HepG2 (cell line): Measurements from ENCODE around the gene ZNF547. TPM values are rescaled to one million over a fixed set of nuclear protein-coding genes. Genes with fewer than 3 reads are reported as not detected.

Source experiments
- CEBPB ChIP-seq: IDR thresholded peaks from 2 replicates; pipeline ENCODE4 v1.6.1; 2011; ENCODE audit warnings: low read depth, low read length, improper control_type of control experiment, borderline replicate concordance
- CEBPG ChIP-seq: IDR thresholded peaks from 2 replicates; pipeline ENCODE4 v1.6.1; 2016
- CHD2 ChIP-seq: IDR thresholded peaks from 2 replicates; pipeline ENCODE4 v1.6.1; 2011; ENCODE audit warnings: low read depth, low read length, improper control_type of control experiment
- RXRA ChIP-seq: sonication (generic); formaldehyde crosslinking; IDR thresholded peaks from 2 replicates; pipeline ENCODE4 v1.5.1; 2020; ENCODE audit warnings: missing genetic modification reagents
- SP1 ChIP-seq, 2 experiments: fragments of 450-650 bp in 1 of 2; sonication (generic) in 1 of 2; formaldehyde crosslinking in 1 of 2; IDR thresholded peaks; 2 replicates each; pipeline versions ENCODE4 v1.4.0 to v1.6.1; 2016 to 2020; ENCODE audit warnings: missing genetic modification reagents in 1 of 2
- ZBTB7A ChIP-seq: sonication (generic); formaldehyde crosslinking; IDR thresholded peaks from 2 replicates; pipeline ENCODE4 v1.8.0; 2022; ENCODE audit warnings: mild to moderate bottlenecking, missing genetic modification reagents
- ZFP36L1 ChIP-seq: sonication (generic); formaldehyde crosslinking; IDR thresholded peaks from 2 replicates; pipeline ENCODE4 v1.8.0; 2022; ENCODE audit warnings: mild to moderate bottlenecking, missing genetic modification reagents, moderate library complexity
- ZMYM4 ChIP-seq: sonication (generic); formaldehyde crosslinking; IDR thresholded peaks from 2 replicates; pipeline ENCODE4 v1.8.1; 2023; ENCODE audit warnings: mild to moderate bottlenecking, missing genetic modification reagents
- ZNF230 ChIP-seq: sonication (generic); formaldehyde crosslinking; IDR thresholded peaks from 2 replicates; pipeline ENCODE4 v1.4.0; 2020; ENCODE audit warnings: mild to moderate bottlenecking, missing genetic modification reagents
- polyA plus RNA-seq, 8 experiments: library from polyadenylated mRNA; depleted of rRNA in 3 of 8; stranded (reverse) in 7 of 8; unstranded in 1 of 8; fragments of >200 nt; fragmentation: Illumina TruSeq in 4 of 8; extraction: Trizol in 4 of 8; gene quantifications; 2 replicates each; pipeline versions ENCODE4 v1.2.1 to v1.2.3, GENCODE V29; 2011 to 2016; ENCODE audit warnings: low read depth in 4 of 8, missing spikeins in 1 of 8, mixed read lengths in 1 of 8; ENCODE audit not compliant: insufficient read depth in 1 of 8
- total RNA-seq, 5 experiments: library from RNA; depleted of rRNA; stranded (reverse); fragments of >200 nt; fragmentation: Illumina TruSeq; extraction: Trizol; gene quantifications; 2 replicates each; pipeline ENCODE4 v1.2.3, GENCODE V29; 2016; ENCODE audit warnings: low read depth in 1 of 5
- TF ChIP-seq, protein P1 (sequence below): IDR thresholded peaks from 2 replicates; pipeline ENCODE4 v1.6.1; 2016; ENCODE audit warnings: missing compliant biosample characterization, missing genetic modification reagents, borderline replicate concordance
- TF ChIP-seq, protein P2 (sequence below): sonication (generic); formaldehyde crosslinking; IDR thresholded peaks from 2 replicates; pipeline ENCODE4 v1.5.0; 2020; ENCODE audit warnings: mild to moderate bottlenecking, missing genetic modification reagents, borderline replicate concordance
- TF ChIP-seq, protein P3 (sequence below): sonication (generic); formaldehyde crosslinking; conservative IDR thresholded peaks from 2 replicates; pipeline ENCODE4 v1.8.0; 2022; ENCODE audit warnings: low read depth, missing genetic modification reagents
- TF ChIP-seq, protein P4 (sequence below): sonication (generic); formaldehyde crosslinking; IDR thresholded peaks from 2 replicates; pipeline ENCODE4 v1.4.0; 2020; ENCODE audit warnings: missing genetic modification reagents
- TF ChIP-seq, protein P5 (sequence below): sonication (generic); formaldehyde crosslinking; IDR thresholded peaks from 2 replicates; pipeline ENCODE4 v1.4.0; 2020; ENCODE audit warnings: missing genetic modification reagents

ZNF547 gene
- total and polyA plus RNA-seq, 2 of the 13 experiments (the other 11 are each of a cell fraction or from before 2014, with no cell fraction given), result 2.0 to 2.6 TPM

DNA sequence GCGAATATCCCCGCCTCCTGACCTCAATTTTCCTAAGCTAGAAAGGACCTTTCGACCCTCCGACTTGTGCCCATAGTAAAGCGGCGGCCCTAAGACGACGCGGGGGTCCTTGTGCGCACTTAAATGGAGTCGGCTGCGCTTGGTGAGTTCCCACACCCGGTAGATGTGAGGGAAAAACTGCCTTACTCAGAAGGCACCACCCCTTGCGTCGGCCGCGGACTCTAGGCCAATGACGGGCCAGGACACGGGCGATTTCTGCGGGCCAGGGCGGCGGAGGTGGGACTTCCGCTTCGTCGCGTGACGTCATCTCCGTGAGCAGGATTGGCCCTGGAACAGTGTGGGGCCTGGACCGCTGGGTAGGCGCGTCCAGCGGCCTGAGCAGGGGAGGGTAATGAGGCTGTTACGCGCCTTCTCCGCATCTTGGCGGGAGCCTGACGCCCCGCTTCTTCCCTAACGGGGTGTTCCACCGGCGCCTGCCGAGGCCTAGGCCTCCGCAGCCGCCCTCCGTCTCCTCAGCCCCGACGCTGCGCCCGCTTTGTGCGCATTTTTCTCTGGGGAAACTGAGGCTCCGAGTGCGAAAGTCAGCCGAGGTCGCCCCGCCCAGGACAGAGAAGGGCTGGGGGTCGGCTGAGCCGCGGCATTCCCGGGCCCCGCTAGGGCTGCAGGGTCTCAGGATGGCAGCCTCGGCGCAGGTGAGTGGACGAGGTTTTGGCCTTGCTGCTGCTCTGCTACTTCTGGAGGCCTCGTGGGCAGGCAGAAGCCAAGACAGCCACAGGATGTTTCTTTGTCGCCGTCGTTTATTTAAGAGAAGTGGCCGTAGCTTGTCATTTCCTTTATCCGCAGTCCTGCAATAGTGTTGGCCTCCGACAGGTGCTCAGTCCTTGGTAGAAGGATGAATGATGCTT lies 42.9 kb upstream of the ZNF547 start, which contains the start of gene ZNF543 (continued):
- TF ChIP-seq CHD2 (no peak), ZNF230 (CRISPR knock-in tag) (no peak), RXRA (CRISPR knock-in tag) (peak; percentile 47; the same call in 1 of the 2 replicates), CEBPG (CRISPR knock-in tag) (peak; percentile 48), ZFP36L1 (no peak; the same call in 1 of the 2 replicates), SP1 (IDR thresholded peaks at IDR 0.05) (no peak), SP1 (CRISPR knock-in tag; IDR thresholded peaks at IDR 0.05) (peak; percentile 80), ZMYM4 (CRISPR knock-in tag) (peak; percentile 92), ZBTB7A (CRISPR knock-in tag) (no peak), CEBPB (no peak)
- TF ChIP-seq, protein P1, sequence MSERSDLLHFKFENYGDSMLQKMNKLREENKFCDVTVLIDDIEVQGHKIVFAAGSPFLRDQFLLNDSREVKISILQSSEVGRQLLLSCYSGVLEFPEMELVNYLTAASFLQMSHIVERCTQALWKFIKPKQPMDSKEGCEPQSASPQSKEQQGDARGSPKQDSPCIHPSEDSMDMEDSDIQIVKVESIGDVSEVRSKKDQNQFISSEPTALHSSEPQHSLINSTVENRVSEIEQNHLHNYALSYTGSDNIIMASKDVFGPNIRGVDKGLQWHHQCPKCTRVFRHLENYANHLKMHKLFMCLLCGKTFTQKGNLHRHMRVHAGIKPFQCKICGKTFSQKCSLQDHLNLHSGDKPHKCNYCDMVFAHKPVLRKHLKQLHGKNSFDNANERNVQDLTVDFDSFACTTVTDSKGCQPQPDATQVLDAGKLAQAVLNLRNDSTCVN (CRISPR knock-in tag), result 0 out of 2 replicates have a peak, but pooled peaks have one; percentile 18
- TF ChIP-seq, protein P2, sequence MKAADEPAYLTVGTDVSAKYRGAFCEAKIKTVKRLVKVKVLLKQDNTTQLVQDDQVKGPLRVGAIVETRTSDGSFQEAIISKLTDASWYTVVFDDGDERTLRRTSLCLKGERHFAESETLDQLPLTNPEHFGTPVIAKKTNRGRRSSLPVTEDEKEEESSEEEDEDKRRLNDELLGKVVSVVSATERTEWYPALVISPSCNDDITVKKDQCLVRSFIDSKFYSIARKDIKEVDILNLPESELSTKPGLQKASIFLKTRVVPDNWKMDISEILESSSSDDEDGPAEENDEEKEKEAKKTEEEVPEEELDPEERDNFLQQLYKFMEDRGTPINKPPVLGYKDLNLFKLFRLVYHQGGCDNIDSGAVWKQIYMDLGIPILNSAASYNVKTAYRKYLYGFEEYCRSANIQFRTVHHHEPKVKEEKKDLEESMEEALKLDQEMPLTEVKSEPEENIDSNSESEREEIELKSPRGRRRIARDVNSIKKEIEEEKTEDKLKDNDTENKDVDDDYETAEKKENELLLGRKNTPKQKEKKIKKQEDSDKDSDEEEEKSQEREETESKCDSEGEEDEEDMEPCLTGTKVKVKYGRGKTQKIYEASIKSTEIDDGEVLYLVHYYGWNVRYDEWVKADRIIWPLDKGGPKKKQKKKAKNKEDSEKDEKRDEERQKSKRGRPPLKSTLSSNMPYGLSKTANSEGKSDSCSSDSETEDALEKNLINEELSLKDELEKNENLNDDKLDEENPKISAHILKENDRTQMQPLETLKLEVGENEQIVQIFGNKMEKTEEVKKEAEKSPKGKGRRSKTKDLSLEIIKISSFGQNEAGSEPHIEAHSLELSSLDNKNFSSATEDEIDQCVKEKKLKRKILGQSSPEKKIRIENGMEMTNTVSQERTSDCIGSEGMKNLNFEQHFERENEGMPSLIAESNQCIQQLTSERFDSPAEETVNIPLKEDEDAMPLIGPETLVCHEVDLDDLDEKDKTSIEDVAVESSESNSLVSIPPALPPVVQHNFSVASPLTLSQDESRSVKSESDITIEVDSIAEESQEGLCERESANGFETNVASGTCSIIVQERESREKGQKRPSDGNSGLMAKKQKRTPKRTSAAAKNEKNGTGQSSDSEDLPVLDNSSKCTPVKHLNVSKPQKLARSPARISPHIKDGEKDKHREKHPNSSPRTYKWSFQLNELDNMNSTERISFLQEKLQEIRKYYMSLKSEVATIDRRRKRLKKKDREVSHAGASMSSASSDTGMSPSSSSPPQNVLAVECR (CRISPR knock-in tag), result peak; percentile 90
- TF ChIP-seq, protein P3, sequence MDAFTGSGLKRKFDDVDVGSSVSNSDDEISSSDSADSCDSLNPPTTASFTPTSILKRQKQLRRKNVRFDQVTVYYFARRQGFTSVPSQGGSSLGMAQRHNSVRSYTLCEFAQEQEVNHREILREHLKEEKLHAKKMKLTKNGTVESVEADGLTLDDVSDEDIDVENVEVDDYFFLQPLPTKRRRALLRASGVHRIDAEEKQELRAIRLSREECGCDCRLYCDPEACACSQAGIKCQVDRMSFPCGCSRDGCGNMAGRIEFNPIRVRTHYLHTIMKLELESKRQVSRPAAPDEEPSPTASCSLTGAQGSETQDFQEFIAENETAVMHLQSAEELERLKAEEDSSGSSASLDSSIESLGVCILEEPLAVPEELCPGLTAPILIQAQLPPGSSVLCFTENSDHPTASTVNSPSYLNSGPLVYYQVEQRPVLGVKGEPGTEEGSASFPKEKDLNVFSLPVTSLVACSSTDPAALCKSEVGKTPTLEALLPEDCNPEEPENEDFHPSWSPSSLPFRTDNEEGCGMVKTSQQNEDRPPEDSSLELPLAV (CRISPR knock-in tag), result no peak
- TF ChIP-seq, protein P4, sequence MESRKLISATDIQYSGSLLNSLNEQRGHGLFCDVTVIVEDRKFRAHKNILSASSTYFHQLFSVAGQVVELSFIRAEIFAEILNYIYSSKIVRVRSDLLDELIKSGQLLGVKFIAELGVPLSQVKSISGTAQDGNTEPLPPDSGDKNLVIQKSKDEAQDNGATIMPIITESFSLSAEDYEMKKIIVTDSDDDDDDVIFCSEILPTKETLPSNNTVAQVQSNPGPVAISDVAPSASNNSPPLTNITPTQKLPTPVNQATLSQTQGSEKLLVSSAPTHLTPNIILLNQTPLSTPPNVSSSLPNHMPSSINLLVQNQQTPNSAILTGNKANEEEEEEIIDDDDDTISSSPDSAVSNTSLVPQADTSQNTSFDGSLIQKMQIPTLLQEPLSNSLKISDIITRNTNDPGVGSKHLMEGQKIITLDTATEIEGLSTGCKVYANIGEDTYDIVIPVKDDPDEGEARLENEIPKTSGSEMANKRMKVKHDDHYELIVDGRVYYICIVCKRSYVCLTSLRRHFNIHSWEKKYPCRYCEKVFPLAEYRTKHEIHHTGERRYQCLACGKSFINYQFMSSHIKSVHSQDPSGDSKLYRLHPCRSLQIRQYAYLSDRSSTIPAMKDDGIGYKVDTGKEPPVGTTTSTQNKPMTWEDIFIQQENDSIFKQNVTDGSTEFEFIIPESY (CRISPR knock-in tag), result no peak
- TF ChIP-seq, protein P5, sequence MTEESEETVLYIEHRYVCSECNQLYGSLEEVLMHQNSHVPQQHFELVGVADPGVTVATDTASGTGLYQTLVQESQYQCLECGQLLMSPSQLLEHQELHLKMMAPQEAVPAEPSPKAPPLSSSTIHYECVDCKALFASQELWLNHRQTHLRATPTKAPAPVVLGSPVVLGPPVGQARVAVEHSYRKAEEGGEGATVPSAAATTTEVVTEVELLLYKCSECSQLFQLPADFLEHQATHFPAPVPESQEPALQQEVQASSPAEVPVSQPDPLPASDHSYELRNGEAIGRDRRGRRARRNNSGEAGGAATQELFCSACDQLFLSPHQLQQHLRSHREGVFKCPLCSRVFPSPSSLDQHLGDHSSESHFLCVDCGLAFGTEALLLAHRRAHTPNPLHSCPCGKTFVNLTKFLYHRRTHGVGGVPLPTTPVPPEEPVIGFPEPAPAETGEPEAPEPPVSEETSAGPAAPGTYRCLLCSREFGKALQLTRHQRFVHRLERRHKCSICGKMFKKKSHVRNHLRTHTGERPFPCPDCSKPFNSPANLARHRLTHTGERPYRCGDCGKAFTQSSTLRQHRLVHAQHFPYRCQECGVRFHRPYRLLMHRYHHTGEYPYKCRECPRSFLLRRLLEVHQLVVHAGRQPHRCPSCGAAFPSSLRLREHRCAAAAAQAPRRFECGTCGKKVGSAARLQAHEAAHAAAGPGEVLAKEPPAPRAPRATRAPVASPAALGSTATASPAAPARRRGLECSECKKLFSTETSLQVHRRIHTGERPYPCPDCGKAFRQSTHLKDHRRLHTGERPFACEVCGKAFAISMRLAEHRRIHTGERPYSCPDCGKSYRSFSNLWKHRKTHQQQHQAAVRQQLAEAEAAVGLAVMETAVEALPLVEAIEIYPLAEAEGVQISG, result peak; percentile 87
